WTC11 (cell line): ENCODE data around the gene CRADD. TPM values are rescaled to one million over a fixed set of nuclear protein-coding genes. Genes with fewer than 3 reads are reported as not detected.

Experiments
- ATAC-seq: fragments of 200-7000 bp; cut with Tn5 transposase; 2 replicates; pipeline ENCODE4 v1.10.0; 2021; ENCODE audit warnings: mild to moderate bottlenecking, moderate library complexity
- CTCF ChIA-PET: fragments of 300-600 bp; sonication (Branson Sonifier 250); formaldehyde crosslinking; loops from one replicate; lab custom pipeline; 2021; ENCODE audit warnings: antibody characterized with exemption; lab: Charles Lee
- POLR2A ChIA-PET: fragments of 350-600 bp; sonication (Branson Sonifier 250); formaldehyde crosslinking; loops from one replicate; lab custom pipeline; 2021; ENCODE audit warnings: antibody characterized with exemption; lab: Charles Lee
- DNase-seq: peaks from one replicate; pipeline ENCODE4 v3.0.0; 2021; ENCODE audit warnings: low spot score
- H3K27ac Mint-ChIP-seq: 2 replicates; pipeline ENCODE4 v1.8.0; 2021; ENCODE audit warnings: mixed read lengths
- H3K27me3 Mint-ChIP-seq: 2 replicates; pipeline ENCODE4 v1.8.0; 2021; ENCODE audit warnings: low read depth, mild to moderate bottlenecking, moderate library complexity, mixed read lengths
- H3K36me3 Mint-ChIP-seq: 2 replicates; pipeline ENCODE4 v1.8.0; 2021; ENCODE audit warnings: mixed read lengths
- H3K4me1 Mint-ChIP-seq: 2 replicates; pipeline ENCODE4 v1.8.0; 2022; ENCODE audit warnings: mixed read lengths
- H3K4me3 Mint-ChIP-seq: 2 replicates; pipeline ENCODE4 v1.8.0; 2021; ENCODE audit warnings: mild to moderate bottlenecking, moderate library complexity, mixed read lengths
- H3K9me3 Mint-ChIP-seq: 2 replicates; pipeline ENCODE4 v1.8.0; 2021; ENCODE audit warnings: mixed read lengths
- ARID4B ChIP-seq: sonication (generic); formaldehyde crosslinking; IDR thresholded peaks from 2 replicates; pipeline ENCODE4 v1.8.0; 2023; ENCODE audit warnings: missing genetic modification reagents, mild to moderate bottlenecking, borderline replicate concordance
- ELF4 ChIP-seq: sonication (generic); formaldehyde crosslinking; IDR thresholded peaks from 2 replicates; pipeline ENCODE4 v1.8.1; 2022; ENCODE audit warnings: low read depth, mild to moderate bottlenecking, moderate library complexity, missing genetic modification reagents
- FOXJ3 ChIP-seq: sonication (generic); formaldehyde crosslinking; IDR thresholded peaks from 2 replicates; pipeline ENCODE4 v1.9.0; 2021; ENCODE audit warnings: missing genetic modification reagents, mild to moderate bottlenecking, borderline replicate concordance
- GRHL2 ChIP-seq: fragments of 250-450 bp; sonication (Bioruptor Pico); IDR thresholded peaks from 2 replicates; pipeline ENCODE4 v1.8.0; 2022; ENCODE audit warnings: mild to moderate bottlenecking, moderate library complexity; ENCODE audit not compliant: insufficient replicate concordance, severe bottlenecking
- HMGA2 ChIP-seq: fragments of 250-450 bp; sonication (Bioruptor Pico); IDR thresholded peaks from 2 replicates; pipeline ENCODE4 v1.4.0; 2021; ENCODE audit warnings: mild to moderate bottlenecking, moderate library complexity
- MLX ChIP-seq: sonication (generic); formaldehyde crosslinking; IDR thresholded peaks from 2 replicates; pipeline ENCODE4 v1.8.1; 2023; ENCODE audit warnings: mild to moderate bottlenecking, missing genetic modification reagents, moderate library complexity
- NR1H2 ChIP-seq: sonication (generic); formaldehyde crosslinking; IDR thresholded peaks from 2 replicates; pipeline ENCODE4 v1.9.0; 2021; ENCODE audit warnings: mild to moderate bottlenecking, moderate library complexity, missing genetic modification reagents
- NR3C1 ChIP-seq: sonication (generic); formaldehyde crosslinking; conservative IDR thresholded peaks from 2 replicates; pipeline ENCODE4 v1.8.1; 2023; ENCODE audit warnings: low read depth, mild to moderate bottlenecking, missing genetic modification reagents
- PRRX2 ChIP-seq: fragments of 250-450 bp; sonication (Bioruptor Pico); IDR thresholded peaks from 2 replicates; pipeline ENCODE4 v1.8.0; 2021; ENCODE audit warnings: mild to moderate bottlenecking
- SMAD3 ChIP-seq: sonication (generic); formaldehyde crosslinking; IDR thresholded peaks from 2 replicates; pipeline ENCODE4 v1.8.0; 2022; ENCODE audit warnings: missing genetic modification reagents, mild to moderate bottlenecking, borderline replicate concordance
- SMAD4 ChIP-seq: sonication (generic); formaldehyde crosslinking; IDR thresholded peaks from 2 replicates; pipeline ENCODE4 v1.8.0; 2022; ENCODE audit warnings: mild to moderate bottlenecking, missing genetic modification reagents
- USF2 ChIP-seq: sonication (generic); formaldehyde crosslinking; IDR thresholded peaks from 2 replicates; pipeline ENCODE4 v1.8.1; 2023; ENCODE audit warnings: mild to moderate bottlenecking, missing genetic modification reagents, moderate library complexity
- ZNF416 ChIP-seq: fragments of 250-450 bp; sonication (Bioruptor Pico); IDR thresholded peaks from 2 replicates; pipeline ENCODE4 v1.9.0; 2021; ENCODE audit warnings: mild to moderate bottlenecking, inconsistent platforms
- ZNF512 ChIP-seq: sonication (generic); formaldehyde crosslinking; IDR thresholded peaks from 2 replicates; pipeline ENCODE4 v1.8.1; 2022; ENCODE audit warnings: missing genetic modification reagents, borderline replicate concordance
- total RNA-seq: library from RNA; stranded (reverse); gene quantifications from 3 replicates; pipeline ENCODE4 v1.2.3, GENCODE V29; 2021
- TF ChIP-seq, protein P1 (sequence below): sonication (generic); formaldehyde crosslinking; IDR thresholded peaks from 2 replicates; pipeline ENCODE4 v1.8.1; 2023; ENCODE audit warnings: mild to moderate bottlenecking, missing genetic modification reagents
- TF ChIP-seq, protein P2 (sequence below): sonication (generic); formaldehyde crosslinking; IDR thresholded peaks from 2 replicates; pipeline ENCODE4 v1.8.0; 2023; ENCODE audit warnings: mild to moderate bottlenecking, missing genetic modification reagents
- TF ChIP-seq, protein P3 (sequence below): sonication (generic); formaldehyde crosslinking; IDR thresholded peaks from 2 replicates; pipeline ENCODE4 v1.8.1; 2022; ENCODE audit warnings: low read depth, mild to moderate bottlenecking, moderate library complexity, missing genetic modification reagents, borderline replicate concordance
- TF ChIP-seq, protein P4 (sequence below): fragments of 200-600 bp; IDR thresholded peaks from 2 replicates; pipeline ENCODE4 v1.8.0; 2022; ENCODE audit warnings: antibody characterized with exemption

The CRADD gene
- total RNA-seq, 1 experiment from 2014 or later, result 11.6 TPM

GRCh38 chr12:93638954-93639353 is 38.2 kb upstream of the CRADD start (continued):
- TF ChIP-seq, protein P1, sequence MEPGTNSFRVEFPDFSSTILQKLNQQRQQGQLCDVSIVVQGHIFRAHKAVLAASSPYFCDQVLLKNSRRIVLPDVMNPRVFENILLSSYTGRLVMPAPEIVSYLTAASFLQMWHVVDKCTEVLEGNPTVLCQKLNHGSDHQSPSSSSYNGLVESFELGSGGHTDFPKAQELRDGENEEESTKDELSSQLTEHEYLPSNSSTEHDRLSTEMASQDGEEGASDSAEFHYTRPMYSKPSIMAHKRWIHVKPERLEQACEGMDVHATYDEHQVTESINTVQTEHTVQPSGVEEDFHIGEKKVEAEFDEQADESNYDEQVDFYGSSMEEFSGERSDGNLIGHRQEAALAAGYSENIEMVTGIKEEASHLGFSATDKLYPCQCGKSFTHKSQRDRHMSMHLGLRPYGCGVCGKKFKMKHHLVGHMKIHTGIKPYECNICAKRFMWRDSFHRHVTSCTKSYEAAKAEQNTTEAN, result no peak
- TF ChIP-seq ARID4B (CRISPR knock-in tag) (no peak), HMGA2 (CRISPR knock-in tag) (no peak), ELF4 (CRISPR knock-in tag) (no peak), SMAD3 (no peak), GRHL2 (CRISPR knock-in tag) (no peak), FOXJ3 (CRISPR knock-in tag) (no peak), NR1H2 (CRISPR knock-in tag) (no peak)
- TF ChIP-seq, protein P2, sequence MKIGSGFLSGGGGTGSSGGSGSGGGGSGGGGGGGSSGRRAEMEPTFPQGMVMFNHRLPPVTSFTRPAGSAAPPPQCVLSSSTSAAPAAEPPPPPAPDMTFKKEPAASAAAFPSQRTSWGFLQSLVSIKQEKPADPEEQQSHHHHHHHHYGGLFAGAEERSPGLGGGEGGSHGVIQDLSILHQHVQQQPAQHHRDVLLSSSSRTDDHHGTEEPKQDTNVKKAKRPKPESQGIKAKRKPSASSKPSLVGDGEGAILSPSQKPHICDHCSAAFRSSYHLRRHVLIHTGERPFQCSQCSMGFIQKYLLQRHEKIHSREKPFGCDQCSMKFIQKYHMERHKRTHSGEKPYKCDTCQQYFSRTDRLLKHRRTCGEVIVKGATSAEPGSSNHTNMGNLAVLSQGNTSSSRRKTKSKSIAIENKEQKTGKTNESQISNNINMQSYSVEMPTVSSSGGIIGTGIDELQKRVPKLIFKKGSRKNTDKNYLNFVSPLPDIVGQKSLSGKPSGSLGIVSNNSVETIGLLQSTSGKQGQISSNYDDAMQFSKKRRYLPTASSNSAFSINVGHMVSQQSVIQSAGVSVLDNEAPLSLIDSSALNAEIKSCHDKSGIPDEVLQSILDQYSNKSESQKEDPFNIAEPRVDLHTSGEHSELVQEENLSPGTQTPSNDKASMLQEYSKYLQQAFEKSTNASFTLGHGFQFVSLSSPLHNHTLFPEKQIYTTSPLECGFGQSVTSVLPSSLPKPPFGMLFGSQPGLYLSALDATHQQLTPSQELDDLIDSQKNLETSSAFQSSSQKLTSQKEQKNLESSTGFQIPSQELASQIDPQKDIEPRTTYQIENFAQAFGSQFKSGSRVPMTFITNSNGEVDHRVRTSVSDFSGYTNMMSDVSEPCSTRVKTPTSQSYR, result no peak

GRCh38 chr12:93639406-93639805 is 37.8 kb upstream of the CRADD start:
- peaks cover 4% of the 10 kb centered on the region; the same call in 1 of the 2 replicates for H3K27me3 Mint-ChIP-seq
- ChIA-PET POLR2A (no interaction called here), CTCF (interaction anchor here (1.6 kb wide), 1 partner anchor 70 kb away, joined by 5 read pairs; no protein-coding TSS in a partner anchor)
- no peaks in the 10 kb centered on the region for H3K36me3 Mint-ChIP-seq
- peaks cover 10% of the 10 kb centered on the region for H3K4me1 Mint-ChIP-seq
- H3K4me3 Mint-ChIP-seq, result no peak overlapping the region
- DNase-seq (no peak), ATAC-seq (no peak)
- no peak overlapping the region for H3K27ac Mint-ChIP-seq
- H3K9me3 Mint-ChIP-seq, result peaks cover 24% of the 10 kb centered on the region
- no peak for TF ChIP-seq NR3C1 (CRISPR knock-in tag)
- TF ChIP-seq, protein P2, result no peak
- TF ChIP-seq, protein P3, sequence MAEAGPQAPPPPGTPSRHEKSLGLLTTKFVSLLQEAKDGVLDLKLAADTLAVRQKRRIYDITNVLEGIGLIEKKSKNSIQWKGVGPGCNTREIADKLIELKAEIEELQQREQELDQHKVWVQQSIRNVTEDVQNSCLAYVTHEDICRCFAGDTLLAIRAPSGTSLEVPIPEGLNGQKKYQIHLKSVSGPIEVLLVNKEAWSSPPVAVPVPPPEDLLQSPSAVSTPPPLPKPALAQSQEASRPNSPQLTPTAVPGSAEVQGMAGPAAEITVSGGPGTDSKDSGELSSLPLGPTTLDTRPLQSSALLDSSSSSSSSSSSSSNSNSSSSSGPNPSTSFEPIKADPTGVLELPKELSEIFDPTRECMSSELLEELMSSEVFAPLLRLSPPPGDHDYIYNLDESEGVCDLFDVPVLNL, result no peak
- TF ChIP-seq, protein P4, sequence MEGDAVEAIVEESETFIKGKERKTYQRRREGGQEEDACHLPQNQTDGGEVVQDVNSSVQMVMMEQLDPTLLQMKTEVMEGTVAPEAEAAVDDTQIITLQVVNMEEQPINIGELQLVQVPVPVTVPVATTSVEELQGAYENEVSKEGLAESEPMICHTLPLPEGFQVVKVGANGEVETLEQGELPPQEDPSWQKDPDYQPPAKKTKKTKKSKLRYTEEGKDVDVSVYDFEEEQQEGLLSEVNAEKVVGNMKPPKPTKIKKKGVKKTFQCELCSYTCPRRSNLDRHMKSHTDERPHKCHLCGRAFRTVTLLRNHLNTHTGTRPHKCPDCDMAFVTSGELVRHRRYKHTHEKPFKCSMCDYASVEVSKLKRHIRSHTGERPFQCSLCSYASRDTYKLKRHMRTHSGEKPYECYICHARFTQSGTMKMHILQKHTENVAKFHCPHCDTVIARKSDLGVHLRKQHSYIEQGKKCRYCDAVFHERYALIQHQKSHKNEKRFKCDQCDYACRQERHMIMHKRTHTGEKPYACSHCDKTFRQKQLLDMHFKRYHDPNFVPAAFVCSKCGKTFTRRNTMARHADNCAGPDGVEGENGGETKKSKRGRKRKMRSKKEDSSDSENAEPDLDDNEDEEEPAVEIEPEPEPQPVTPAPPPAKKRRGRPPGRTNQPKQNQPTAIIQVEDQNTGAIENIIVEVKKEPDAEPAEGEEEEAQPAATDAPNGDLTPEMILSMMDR, result no peak
- TF ChIP-seq ZNF512 (CRISPR knock-in tag), result no peak
- TF ChIP-seq SMAD4 (CRISPR knock-in tag), result no peak
- no peak for TF ChIP-seq PRRX2
- TF ChIP-seq MLX (CRISPR knock-in tag), result no peak
- TF ChIP-seq ZNF416, result no peak
- no peak for TF ChIP-seq USF2 (CRISPR knock-in tag)
